DMS114 treated with DMSO at 0.1 percent for 48 hours (cell line): ENCODE data around the gene DPP6.

Experiments used
- DNase-seq: peaks from one replicate; lab custom pipeline; 2025; ENCODE audit not compliant: unreplicated experiment; lab: John Stamatoyannopoulos, UW

The DPP6 gene

DNA sequence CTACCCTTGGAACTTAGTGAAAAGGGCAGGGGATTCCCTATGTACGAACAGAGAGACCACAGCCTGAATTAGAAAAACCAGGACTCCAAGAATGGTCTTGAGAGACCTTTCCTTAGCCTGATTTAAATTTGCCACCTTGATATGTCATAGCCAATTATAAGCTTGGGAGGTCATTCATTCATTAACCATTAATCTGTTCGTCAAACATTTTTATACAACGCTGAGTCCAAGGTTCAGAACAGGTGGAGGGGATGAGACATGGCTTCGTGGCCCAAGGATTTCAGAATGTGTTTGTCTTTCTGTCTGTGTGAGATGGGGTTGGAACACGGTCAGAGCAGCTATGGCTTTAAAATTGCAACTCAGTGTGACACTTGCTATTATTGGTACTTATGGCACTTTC, 792.8 kb downstream of the DPP6 start:
- DNase-seq = no peak

DNA sequence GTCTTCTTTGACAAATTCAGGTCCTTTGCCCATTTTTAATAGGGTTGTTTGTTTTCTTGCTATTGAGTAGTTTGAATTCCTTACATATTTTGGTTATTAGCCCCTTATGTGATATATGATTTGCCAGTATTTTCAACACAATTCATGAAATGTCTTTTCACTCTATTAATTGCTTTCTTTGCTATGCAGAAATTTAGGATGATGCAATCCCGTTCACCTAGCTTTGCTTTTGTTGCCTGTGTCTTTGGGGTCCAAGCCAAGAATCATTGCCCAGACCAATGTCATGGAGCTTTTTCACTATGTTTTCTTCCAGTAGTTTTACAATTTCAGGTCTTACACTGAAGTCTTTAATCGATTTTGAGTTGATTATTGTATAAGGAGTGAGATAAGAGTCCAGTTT, 796.3 kb downstream of the DPP6 start:
- DNase-seq = no peak

GRCh38 chr7:154852205-154852604, 800.0 kb downstream of the DPP6 start:
- DNase-seq = no peak

- DNase-seq = no peak
These were observed 801.0 kb downstream of the DPP6 start for GRCh38 chr7:154853063-154853726.

- no peak for DNase-seq
These were observed 801.5 kb downstream of the DPP6 start for GRCh38 chr7:154853727-154854095.

- DNase-seq = no peak
These were observed 802.6 kb downstream of the DPP6 start for GRCh38 chr7:154854836-154855235.

DNA sequence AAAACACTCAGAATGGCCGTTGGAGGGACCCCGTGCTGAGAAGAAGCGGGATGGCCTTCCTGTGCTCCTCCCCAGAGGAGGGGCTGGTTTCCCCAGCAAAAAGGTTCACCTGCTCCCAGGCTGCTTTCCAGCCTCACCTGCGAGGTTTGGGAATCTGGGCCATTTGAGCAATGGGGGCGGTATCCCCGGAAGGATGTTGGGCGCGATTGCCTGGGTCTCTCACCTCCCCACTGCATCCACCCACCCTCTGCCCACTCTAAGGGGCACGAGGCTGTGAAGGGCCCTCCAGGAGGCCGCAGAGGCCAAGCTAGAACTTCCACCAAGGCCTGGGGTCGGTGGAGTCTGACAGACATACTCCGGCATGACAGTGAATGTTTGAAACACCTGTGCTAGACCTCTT, 803.2 kb downstream of the DPP6 start:
- no peak for DNase-seq

GRCh38 chr7:154856733-154857132, 804.5 kb downstream of the DPP6 start:
- no peak for DNase-seq

- DNase-seq = no peak
These were observed 805.0 kb downstream of the DPP6 start for GRCh38 chr7:154857240-154857639.

DNA sequence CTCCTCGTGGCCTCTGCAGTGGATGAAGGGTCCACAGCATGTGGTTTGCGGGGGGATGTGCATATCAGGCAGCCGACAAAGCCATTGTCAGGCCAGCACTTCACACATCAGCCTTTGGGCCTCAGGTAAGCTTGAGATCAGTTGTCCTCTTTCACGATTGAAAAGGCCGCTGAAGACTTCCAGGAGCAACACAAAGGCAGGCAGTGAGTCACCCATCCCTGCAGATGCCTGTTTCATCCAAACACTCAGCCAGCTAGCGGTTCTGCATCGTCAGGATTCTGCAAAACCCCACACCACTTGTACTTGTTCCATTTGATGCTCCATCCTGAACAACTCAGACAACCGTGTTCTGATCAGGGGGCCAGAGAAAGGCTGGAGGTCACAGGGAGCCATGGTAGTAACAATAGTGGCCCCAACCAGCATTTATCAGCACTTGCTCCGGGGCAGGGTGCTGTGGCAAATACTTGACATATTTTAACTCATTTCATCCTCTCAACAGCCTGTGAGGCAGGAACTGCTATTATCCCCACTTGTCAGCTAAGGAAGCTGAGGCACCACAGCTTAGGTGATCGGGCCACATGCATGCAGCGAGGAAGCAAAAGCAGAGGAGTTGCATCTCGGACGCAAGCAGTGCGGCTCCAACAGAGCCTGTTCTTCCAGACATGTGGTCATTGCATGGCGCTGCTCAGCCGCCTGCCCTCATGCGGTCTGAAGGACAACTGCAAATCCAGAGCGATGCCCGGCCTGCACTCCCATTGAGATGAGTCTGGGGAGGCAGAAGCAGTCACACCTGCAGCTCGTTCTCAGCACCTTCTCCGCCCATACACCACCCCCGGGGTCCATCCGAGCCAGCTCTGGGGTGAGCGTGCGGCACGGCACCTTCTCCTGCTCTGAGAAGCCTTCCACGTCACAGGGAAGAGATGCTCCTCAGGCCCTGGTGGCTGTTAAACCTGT, 805.8 kb downstream of the DPP6 start:
- no peak for DNase-seq

- no peak for DNase-seq
These were observed 806.8 kb downstream of the DPP6 start for GRCh38 chr7:154858836-154859537.

DNA sequence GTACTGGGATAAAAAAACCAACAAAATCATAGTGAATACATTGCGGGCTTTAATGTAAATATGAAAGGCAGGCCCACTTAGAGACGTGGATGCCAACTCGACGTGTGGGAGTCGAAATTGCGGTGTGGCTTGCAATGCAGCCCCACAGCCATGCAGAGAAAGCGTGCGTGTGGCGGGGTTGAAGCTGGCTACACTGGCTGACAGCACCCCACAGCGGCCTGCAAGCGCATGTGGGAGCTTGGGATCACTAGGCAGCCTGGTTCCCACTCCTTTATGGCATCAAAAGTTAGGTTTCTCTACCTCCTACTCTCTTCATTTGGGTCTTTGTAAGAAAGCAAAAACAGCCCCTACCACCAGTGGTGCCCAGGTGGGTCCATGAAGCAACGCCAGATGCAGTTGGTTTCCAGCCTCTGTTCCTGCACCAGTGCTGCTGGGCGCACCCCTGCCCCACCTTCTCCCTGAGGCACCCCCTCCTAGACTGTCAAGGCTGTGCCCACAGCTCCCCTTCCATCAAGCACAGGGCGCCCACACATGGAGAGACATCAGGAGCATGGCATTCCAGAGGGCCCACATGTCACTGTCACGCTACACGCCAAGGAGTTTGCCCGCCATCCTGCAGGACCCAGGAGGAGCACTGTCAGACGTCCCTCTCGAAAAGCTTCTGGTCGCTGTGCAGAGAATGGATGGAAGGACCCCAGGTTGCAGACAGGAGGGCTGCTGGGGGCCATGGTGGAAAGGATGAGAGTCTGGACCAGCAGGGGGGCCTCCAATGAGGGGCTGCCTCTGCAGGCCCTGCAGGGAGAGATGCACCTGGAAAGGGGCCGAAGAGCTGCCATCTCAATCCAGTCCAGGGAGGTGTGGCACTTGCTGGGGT, 807.8 kb downstream of the DPP6 start:
- no peak for DNase-seq

DNA sequence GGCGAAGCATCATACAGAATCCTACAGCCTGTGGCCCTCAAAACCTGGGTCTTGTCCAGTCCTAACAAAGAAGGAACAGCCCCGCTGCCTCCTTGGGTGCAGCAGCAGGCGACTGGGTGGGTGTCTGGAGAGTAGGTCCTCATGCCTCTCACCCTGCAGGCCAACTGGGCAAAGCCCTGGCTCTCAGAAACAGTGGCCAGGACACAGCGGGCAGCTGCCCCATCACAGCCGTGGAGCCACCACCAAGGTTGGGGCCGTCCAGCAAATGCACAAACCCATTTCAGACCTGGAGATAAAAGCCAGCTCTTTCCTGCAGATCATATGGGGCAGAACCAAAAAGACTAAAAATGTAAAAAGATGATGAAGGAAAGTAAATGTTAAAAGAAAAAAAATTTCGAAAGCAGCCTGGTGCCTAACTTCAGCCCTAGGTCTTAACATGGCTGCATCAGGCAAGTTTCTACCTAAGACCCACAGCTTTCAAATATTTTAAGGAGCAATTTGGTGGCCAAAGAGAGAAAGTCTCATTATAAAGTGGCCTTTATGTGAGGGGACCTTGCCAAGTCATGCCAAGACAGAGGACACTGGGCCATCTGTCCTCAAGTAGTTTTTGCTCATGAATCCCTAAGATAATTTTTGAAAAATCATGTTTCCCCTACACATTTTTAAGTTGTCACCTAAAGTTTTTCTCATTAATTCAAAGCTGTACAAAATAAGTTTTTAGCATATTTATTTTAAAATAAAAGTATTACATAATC, 808.6 kb downstream of the DPP6 start:
- no peak for DNase-seq

DNA sequence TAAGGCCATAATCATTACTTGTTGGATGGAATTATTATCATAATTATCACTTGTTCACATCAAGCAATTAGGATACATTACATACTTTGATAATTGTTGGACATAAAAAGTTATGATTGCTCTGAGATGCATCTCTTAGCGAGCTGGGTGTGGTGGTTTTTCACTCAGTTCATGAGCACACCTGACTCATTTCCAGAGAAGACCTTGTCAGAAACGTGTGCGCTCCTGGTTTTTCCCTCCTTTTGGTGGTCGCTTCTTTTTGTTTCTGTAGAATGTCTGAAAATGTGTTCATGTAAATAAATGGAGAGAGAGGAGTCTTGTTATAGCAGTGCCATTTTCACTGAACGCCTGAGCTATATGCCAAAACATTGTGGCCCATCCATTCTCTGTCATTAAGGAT, 809.4 kb downstream of the DPP6 start:
- no peak for DNase-seq

DNA sequence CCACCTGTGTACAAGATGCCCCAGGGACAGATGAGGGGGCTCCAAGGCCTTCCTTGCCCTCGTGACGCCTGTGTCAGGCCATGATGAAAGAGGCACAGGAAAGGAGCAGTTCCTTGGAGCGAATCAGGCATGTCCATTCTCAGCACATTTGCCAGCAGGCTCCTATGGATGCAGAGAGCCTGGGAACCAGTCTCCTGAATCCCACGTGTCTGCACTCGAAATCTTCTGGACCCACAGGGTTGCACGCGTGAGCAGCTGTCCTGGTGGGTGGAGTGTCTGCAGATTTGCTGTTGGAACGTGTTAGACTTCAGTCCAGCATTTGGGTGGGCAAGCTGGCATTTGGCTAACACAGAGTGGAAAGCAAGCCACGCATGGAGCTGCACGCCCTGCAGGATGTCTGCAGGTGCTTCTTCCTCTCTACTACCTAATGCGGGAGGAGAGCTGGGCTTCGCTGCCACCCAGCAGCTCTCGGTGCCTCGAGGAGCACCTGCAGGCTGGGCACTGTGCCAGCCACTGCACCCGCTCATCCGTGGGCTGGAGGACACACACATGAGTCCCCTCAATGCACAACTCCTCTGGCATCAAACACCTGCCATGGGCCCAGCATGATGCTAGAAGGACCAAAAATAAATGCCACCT, 810.1 kb downstream of the DPP6 start:
- no peak for DNase-seq

GRCh38 chr7:154863766-154864522, 811.7 kb downstream of the DPP6 start:
- no peak for DNase-seq

- no peak for DNase-seq
These were observed 812.3 kb downstream of the DPP6 start for GRCh38 chr7:154864523-154864891.

DNA sequence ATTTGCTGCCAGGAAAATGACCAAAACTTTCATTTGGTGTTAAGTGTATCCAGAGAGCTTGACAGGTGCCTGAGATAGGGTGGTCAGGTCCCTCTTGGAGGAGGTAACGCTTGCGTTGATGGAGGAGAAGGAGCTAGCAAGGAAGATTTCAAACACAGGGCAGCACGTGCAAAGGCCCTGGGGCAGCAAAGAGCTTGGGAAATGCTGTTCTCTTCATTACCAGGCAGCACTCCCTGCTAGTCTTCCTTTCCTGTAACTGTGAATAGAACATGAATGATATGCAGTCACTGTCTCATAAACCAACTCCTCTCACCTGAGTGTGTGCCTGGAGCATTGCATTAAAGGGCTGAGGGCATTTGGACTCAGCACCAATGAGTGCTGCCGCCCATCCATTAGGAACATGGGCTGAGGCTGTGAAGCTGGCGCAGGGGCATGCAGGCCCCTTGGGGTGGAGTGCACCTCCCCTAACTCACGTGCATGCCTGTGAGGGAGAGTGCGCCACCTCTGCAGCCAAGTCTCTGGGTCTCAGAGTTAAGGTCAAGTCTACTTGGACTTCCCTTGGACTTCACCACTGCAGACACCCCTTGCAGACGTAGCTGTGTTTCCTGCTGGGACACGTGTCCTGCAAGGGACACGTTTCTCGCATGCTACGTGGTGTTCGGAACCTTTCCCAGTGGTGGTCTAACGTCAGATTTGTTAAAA, 813.9 kb downstream of the DPP6 start:
- DNase-seq = no peak
